ENCODE results near the gene KDELR3. TPM values are rescaled to one million over a fixed set of nuclear protein-coding genes. Genes with fewer than 3 reads are reported as not detected.

The KDELR3 gene
- total and polyA plus RNA-seq, 2 experiments from 2014 or later: 5.6 to 5.7 TPM

DNA sequence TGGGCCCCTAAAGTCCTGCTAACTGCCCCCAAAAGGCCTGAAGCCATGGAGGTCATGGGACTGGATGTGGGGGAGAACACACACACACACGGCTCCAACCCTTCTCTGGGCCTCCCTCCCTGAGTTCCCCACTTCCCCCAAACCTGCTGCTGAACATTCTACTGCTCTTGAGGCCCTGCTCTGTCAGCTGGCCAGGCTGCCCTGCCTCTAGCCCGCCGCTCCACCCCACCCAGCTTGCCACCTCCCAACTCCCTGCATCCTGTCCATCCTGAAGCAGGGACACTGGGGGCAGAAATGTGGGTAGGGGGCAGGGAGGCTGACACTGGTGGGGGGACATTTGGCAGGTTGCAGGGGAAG lies 13.9 kb upstream of the KDELR3 start:
- Mint-ChIP-seq H3K27ac (no peak overlapping the region), H3K4me1 (peaks cover 33% of the 10 kb centered on the region), H3K36me3 (ENCODE audit: low read depth) (no peaks in the 10 kb centered on the region; the same call in 2 of the 3 replicates), H3K4me3 (peak overlapping the region; percentile 77; the same call in 2 of the 3 replicates), H3K27me3 (ENCODE audit: insufficient read depth, low read depth, poor library complexity) (peaks cover 52% of the 10 kb centered on the region), H3K9me3 (peaks cover 4% of the 10 kb centered on the region; the same call in 1 of the 3 replicates)
- Histone ChIP-seq H3F3A (replicated peaks; ENCODE audit: low read depth) (peaks cover 12% of the 10 kb centered on the region; the same call in 1 of the 2 replicates), H3K27me3 (ENCODE audit: insufficient read depth) (peaks cover 61% of the 10 kb centered on the region), H2AFZ (no peak overlapping the region), H3K9me2 (ENCODE audit: insufficient read depth) (no peaks in the 10 kb centered on the region), H3K27ac (ENCODE audit: low read depth) (no peak overlapping the region), H3K4me2 (peak overlapping the region; percentile 80; the same call in 1 of the 2 replicates), H3K4me3 (peak overlapping the region; percentile 61), H4K20me1 (replicated peaks; ENCODE audit: insufficient read depth) (no peaks in the 10 kb centered on the region; the same call in 1 of the 2 replicates), H3K4me1 (ENCODE audit: insufficient read depth) (peaks cover 8% of the 10 kb centered on the region; the same call in 1 of the 2 replicates), H3K79me2 (replicated peaks; ENCODE audit: insufficient read depth) (no peaks in the 10 kb centered on the region), H3K36me3 (ENCODE audit: insufficient read depth) (no peaks in the 10 kb centered on the region)
- ATAC-seq: peak; percentile 4; the same call in 1 of the 3 replicates
- DNase-seq (ENCODE audit: low spot score): no peak
- TF ChIP-seq CTCF (conservative IDR thresholded peaks at IDR 0.05; ENCODE audit: low read depth in 2 of 2) (no peak), STAT1 (IDR thresholded peaks at IDR 0.05; ENCODE audit: unreplicated experiment) (no peak), CREB1 (CRISPR knock-in tag; IDR thresholded peaks at IDR 0.05; ENCODE audit: low read depth) (no peak), JUNB (IDR thresholded peaks at IDR 0.05; ENCODE audit: unreplicated experiment) (no peak), EZH2phosphoT487 (IDR thresholded peaks at IDR 0.05; ENCODE audit: unreplicated experiment) (no peak), NANOG (IDR thresholded peaks at IDR 0.05; ENCODE audit: borderline replicate concordance) (no peak), EZH2 (IDR thresholded peaks at IDR 0.05; ENCODE audit: low read depth, unreplicated experiment) (no peak), POLR2AphosphoS5 (IDR thresholded peaks at IDR 0.05; ENCODE audit: low read depth) (no peak), ZNF114 (CRISPR knock-in tag; IDR thresholded peaks at IDR 0.05) (no peak), ZNF331 (CRISPR knock-in tag; IDR thresholded peaks at IDR 0.05; ENCODE audit: low read depth) (no peak)
- TF ChIP-seq, protein P1, sequence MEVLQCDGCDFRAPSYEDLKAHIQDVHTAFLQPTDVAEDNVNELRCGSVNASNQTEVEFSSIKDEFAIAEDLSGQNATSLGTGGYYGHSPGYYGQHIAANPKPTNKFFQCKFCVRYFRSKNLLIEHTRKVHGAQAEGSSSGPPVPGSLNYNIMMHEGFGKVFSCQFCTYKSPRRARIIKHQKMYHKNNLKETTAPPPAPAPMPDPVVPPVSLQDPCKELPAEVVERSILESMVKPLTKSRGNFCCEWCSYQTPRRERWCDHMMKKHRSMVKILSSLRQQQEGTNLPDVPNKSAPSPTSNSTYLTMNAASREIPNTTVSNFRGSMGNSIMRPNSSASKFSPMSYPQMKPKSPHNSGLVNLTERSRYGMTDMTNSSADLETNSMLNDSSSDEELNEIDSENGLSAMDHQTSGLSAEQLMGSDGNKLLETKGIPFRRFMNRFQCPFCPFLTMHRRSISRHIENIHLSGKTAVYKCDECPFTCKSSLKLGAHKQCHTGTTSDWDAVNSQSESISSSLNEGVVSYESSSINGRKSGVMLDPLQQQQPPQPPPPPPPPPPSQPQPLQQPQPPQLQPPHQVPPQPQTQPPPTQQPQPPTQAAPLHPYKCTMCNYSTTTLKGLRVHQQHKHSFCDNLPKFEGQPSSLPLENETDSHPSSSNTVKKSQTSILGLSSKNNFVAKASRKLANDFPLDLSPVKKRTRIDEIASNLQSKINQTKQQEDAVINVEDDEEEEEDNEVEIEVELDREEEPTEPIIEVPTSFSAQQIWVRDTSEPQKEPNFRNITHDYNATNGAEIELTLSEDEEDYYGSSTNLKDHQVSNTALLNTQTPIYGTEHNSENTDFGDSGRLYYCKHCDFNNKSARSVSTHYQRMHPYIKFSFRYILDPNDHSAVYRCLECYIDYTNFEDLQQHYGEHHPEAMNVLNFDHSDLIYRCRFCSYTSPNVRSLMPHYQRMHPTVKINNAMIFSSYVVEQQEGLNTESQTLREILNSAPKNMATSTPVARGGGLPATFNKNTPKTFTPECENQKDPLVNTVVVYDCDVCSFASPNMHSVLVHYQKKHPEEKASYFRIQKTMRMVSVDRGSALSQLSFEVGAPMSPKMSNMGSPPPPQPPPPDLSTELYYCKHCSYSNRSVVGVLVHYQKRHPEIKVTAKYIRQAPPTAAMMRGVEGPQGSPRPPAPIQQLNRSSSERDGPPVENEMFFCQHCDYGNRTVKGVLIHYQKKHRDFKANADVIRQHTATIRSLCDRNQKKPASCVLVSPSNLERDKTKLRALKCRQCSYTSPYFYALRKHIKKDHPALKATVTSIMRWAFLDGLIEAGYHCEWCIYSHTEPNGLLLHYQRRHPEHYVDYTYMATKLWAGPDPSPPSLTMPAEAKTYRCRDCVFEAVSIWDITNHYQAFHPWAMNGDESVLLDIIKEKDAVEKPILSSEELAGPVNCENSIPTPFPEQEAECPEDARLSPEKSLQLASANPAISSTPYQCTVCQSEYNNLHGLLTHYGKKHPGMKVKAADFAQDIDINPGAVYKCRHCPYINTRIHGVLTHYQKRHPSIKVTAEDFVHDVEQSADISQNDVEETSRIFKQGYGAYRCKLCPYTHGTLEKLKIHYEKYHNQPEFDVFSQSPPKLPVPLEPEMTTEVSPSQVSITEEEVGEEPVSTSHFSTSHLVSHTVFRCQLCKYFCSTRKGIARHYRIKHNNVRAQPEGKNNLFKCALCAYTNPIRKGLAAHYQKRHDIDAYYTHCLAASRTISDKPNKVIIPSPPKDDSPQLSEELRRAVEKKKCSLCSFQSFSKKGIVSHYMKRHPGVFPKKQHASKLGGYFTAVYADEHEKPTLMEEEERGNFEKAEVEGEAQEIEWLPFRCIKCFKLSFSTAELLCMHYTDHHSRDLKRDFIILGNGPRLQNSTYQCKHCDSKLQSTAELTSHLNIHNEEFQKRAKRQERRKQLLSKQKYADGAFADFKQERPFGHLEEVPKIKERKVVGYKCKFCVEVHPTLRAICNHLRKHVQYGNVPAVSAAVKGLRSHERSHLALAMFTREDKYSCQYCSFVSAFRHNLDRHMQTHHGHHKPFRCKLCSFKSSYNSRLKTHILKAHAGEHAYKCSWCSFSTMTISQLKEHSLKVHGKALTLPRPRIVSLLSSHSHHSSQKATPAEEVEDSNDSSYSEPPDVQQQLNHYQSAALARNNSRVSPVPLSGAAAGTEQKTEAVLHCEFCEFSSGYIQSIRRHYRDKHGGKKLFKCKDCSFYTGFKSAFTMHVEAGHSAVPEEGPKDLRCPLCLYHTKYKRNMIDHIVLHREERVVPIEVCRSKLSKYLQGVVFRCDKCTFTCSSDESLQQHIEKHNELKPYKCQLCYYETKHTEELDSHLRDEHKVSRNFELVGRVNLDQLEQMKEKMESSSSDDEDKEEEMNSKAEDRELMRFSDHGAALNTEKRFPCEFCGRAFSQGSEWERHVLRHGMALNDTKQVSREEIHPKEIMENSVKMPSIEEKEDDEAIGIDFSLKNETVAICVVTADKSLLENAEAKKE (CRISPR knock-in tag; IDR thresholded peaks at IDR 0.05): no peak
- TF ChIP-seq, protein P2, sequence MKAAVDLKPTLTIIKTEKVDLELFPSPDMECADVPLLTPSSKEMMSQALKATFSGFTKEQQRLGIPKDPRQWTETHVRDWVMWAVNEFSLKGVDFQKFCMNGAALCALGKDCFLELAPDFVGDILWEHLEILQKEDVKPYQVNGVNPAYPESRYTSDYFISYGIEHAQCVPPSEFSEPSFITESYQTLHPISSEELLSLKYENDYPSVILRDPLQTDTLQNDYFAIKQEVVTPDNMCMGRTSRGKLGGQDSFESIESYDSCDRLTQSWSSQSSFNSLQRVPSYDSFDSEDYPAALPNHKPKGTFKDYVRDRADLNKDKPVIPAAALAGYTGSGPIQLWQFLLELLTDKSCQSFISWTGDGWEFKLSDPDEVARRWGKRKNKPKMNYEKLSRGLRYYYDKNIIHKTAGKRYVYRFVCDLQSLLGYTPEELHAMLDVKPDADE (IDR thresholded peaks at IDR 0.05): no peak
- TF ChIP-seq, protein P3, sequence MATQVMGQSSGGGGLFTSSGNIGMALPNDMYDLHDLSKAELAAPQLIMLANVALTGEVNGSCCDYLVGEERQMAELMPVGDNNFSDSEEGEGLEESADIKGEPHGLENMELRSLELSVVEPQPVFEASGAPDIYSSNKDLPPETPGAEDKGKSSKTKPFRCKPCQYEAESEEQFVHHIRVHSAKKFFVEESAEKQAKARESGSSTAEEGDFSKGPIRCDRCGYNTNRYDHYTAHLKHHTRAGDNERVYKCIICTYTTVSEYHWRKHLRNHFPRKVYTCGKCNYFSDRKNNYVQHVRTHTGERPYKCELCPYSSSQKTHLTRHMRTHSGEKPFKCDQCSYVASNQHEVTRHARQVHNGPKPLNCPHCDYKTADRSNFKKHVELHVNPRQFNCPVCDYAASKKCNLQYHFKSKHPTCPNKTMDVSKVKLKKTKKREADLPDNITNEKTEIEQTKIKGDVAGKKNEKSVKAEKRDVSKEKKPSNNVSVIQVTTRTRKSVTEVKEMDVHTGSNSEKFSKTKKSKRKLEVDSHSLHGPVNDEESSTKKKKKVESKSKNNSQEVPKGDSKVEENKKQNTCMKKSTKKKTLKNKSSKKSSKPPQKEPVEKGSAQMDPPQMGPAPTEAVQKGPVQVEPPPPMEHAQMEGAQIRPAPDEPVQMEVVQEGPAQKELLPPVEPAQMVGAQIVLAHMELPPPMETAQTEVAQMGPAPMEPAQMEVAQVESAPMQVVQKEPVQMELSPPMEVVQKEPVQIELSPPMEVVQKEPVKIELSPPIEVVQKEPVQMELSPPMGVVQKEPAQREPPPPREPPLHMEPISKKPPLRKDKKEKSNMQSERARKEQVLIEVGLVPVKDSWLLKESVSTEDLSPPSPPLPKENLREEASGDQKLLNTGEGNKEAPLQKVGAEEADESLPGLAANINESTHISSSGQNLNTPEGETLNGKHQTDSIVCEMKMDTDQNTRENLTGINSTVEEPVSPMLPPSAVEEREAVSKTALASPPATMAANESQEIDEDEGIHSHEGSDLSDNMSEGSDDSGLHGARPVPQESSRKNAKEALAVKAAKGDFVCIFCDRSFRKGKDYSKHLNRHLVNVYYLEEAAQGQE (IDR thresholded peaks at IDR 0.05; ENCODE audit: unreplicated experiment): no peak
